Ishikawa (cell line): Measurements from ENCODE around the gene PRSS12.

ENCODE experiments used
- CEBPB ChIP-seq: IDR thresholded peaks from 2 replicates; pipeline ENCODE4 v1.6.1; 2012
- EP300 ChIP-seq: IDR thresholded peaks from 2 replicates; pipeline ENCODE4 v1.6.1; 2012; ENCODE audit warnings: borderline replicate concordance
- NFIC ChIP-seq: IDR thresholded peaks from 2 replicates; pipeline ENCODE4 v1.6.1; 2012
- TF ChIP-seq, protein P1 (sequence below): IDR thresholded peaks from 2 replicates; pipeline ENCODE4 v1.6.1; 2012
- TF ChIP-seq, protein P2 (sequence below): IDR thresholded peaks from 2 replicates; pipeline ENCODE4 v1.6.1; 2012; ENCODE audit warnings: low read depth, mild to moderate bottlenecking

DNA sequence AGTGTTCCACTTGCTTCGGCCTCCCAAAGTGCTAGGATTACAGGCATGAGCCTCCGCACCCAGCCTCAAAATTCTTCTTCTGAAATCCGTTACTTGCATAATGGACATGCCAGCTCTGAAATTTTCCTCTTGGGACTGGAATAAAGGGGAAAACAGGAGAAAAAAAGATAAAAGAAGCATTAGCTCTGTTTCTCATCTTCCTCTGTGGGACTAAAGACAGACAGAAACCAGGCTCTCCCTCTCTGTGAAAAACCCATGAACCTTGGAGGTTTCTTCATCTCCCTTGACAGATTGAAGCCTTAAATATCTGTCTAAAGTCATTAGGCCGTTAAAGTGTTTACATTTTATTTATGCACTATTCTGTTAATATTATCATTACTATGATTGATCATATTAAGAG, 19.4 kb upstream of the PRSS12 start:
- TF ChIP-seq, protein P1, sequence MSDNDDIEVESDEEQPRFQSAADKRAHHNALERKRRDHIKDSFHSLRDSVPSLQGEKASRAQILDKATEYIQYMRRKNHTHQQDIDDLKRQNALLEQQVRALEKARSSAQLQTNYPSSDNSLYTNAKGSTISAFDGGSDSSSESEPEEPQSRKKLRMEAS = no peak
- TF ChIP-seq, protein P2, sequence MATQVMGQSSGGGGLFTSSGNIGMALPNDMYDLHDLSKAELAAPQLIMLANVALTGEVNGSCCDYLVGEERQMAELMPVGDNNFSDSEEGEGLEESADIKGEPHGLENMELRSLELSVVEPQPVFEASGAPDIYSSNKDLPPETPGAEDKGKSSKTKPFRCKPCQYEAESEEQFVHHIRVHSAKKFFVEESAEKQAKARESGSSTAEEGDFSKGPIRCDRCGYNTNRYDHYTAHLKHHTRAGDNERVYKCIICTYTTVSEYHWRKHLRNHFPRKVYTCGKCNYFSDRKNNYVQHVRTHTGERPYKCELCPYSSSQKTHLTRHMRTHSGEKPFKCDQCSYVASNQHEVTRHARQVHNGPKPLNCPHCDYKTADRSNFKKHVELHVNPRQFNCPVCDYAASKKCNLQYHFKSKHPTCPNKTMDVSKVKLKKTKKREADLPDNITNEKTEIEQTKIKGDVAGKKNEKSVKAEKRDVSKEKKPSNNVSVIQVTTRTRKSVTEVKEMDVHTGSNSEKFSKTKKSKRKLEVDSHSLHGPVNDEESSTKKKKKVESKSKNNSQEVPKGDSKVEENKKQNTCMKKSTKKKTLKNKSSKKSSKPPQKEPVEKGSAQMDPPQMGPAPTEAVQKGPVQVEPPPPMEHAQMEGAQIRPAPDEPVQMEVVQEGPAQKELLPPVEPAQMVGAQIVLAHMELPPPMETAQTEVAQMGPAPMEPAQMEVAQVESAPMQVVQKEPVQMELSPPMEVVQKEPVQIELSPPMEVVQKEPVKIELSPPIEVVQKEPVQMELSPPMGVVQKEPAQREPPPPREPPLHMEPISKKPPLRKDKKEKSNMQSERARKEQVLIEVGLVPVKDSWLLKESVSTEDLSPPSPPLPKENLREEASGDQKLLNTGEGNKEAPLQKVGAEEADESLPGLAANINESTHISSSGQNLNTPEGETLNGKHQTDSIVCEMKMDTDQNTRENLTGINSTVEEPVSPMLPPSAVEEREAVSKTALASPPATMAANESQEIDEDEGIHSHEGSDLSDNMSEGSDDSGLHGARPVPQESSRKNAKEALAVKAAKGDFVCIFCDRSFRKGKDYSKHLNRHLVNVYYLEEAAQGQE = no peak
- TF ChIP-seq NFIC (no peak), CEBPB (no peak), EP300 (no peak)
